GM19043 (cell line): ENCODE measurements around the gene PCDHGA7.
"Not testable (repeated sequence)": the region's sequence is repeated elsewhere in the genome, so short reads cannot be mapped to it uniquely, and the experiment has no call there.

Experiments
- ATAC-seq: cut with Tn5 transposase; IDR thresholded peaks from one replicate; pipeline ENCODE4 v1.9.1; 2021; ENCODE audit warnings: low read depth; ENCODE audit not compliant: unreplicated experiment

PCDHGA7 gene

DNA sequence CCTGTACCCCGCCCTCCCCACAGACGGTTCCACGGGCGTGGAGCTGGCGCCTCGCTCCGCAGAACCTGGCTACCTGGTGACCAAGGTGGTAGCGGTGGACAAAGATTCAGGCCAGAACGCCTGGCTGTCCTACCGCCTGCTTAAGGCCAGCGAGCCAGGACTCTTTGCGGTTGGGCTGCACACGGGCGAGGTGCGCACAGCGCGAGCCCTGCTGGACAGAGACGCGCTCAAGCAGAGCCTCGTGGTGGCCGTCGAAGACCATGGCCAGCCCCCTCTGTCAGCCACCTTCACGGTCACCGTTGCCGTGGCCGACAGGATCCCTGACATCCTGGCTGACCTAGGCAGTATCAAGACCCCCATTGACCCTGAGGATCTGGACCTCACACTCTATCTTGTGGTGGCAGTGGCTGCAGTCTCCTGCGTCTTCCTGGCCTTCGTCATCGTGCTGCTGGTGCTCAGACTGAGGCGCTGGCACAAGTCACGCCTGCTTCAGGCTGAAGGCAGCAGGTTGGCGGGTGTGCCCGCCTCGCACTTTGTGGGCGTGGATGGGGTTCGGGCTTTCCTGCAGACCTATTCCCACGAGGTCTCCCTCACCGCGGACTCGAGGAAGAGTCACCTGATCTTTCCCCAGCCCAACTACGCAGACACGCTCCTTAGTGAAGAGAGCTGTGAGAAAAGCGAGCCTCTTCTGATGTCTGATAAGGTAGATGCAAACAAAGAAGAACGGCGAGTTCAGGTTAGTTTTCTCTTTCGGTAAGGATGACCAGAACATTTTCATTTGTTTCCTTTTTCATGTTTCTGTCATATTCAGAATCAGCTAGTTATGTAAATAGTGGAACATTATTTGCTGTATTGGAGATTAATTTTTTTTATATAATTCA lies 16.3 kb upstream of the PCDHGA7 start:
- no peak for ATAC-seq

DNA sequence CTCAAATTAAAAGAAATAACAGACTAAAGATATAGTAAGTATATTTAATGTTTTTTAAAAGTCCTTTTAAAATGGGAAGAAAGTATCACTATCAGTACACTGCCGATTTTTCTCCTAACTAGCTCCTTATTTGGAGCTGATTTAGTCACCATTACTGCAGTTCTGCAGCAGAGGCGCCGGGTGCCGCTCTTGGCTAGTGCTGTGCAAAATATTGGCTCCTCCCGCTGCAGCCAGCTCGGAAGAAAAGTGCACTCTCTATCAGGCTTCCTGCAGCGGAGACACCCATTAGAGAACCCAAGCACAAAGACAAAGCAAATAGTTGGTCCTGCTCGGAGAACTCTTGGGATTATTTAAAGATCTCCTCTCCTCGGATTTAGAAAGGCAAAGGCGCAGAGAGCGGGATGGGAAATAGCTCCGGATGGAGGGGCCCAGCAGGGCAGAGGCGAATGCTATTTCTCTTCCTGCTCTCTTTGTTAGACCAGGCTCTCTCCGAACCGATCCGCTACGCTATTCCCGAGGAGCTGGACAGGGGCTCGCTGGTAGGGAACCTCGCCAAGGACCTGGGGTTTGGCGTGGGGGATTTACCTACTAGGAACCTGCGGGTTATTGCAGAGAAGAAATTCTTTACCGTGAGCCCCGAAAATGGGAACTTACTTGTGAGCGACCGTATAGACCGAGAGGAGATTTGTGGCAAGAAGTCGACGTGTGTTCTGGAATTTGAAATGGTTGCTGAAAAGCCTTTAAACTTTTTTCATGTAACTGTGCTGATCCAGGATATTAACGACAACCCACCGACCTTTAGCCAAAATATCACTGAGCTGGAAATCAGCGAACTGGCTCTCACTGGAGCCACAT lies 12.3 kb upstream of the PCDHGA7 start, which contains the start of gene PCDHGB3:
PCDHGB3 (plus strand) TSS at position 249 of the 855 bp plus-strand sequence; CDS start at position 402, 153 bp downstream.
- ATAC-seq, result peak; percentile 74

DNA sequence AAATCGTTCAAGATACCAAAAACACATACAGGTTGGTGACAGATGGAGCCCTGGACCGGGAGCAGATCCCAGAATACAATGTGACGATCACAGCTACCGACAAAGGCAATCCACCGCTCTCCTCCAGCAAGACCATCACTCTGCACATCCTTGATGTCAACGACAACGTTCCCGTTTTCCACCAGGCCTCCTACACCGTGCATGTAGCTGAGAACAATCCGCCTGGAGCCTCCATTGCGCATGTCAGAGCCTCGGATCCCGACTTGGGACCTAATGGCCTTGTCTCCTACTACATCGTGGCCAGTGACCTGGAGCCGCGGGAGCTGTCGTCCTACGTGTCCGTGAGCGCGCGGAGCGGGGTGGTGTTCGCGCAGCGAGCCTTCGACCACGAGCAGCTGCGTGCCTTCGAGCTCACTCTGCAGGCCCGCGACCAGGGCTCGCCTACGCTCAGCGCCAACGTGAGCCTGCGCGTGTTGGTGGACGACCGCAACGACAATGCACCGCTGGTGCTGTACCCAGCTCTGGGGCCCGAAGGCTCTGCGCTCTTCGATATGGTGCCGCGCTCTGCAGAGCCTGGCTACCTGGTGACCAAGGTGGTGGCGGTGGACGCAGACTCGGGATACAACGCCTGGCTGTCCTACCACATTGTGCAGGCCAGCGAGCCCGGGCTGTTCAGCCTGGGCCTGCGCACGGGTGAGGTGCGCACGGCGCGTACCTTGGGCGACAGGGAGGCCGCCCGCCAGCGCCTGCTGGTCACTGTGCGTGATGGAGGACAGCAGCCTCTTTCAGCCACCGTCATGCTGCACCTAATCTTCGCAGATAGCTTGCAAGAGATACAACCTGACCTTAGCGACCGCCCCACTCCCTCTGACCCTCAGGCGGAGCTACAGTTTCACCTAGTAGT lies 10.7 kb upstream of the PCDHGA7 start:
- ATAC-seq, result no peak

DNA sequence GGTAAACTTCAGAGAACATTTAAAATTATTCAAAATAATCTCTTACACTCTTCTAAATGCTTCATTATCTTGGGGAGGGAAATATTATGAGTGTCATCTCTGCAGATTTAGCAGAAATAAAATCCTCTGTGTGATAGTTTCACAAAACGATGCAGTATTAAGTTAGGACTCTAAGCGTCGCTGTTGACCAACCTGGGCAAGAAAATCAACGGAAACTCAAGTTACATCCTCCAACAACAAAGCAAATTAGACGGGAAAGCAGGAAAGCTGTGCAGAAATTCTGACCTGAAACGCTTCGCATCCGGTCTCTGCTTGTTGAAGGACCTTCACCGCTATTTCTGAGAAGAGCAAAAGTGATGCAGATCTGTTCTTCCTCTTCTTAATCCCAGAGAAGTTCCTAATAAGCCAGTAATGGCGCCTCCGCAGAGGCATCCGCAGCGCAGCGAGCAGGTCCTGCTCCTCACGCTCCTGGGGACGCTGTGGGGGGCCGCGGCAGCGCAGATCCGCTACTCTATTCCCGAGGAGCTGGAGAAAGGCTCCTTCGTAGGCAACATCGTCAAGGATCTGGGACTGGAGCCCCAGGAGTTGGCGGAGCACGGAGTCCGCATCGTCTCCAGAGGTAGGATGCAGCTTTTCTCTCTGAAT lies 8.7 kb upstream of the PCDHGA7 start, which contains the start of gene PCDHGA6:
PCDHGA6 (plus strand) TSS at position 219 of the 645 bp plus-strand sequence; CDS start at position 412, 193 bp downstream.
- ATAC-seq, result no peak

DNA sequence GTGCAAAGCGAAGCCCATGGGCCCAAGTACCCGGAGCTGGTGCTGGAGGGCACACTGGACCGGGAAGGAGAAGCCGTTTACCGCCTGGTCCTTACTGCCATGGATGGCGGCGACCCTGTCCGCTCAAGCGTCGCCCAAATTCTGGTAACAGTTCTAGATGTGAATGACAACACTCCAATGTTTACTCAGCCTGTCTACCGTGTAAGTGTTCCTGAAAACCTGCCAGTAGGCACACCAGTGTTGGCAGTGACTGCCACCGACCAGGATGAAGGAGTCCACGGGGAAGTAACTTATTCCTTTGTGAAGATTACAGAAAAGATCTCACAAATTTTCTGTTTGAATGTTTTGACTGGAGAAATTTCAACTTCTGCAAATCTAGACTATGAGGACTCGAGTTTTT lies 7.9 kb upstream of the PCDHGA7 start:
- no peak for ATAC-seq

DNA sequence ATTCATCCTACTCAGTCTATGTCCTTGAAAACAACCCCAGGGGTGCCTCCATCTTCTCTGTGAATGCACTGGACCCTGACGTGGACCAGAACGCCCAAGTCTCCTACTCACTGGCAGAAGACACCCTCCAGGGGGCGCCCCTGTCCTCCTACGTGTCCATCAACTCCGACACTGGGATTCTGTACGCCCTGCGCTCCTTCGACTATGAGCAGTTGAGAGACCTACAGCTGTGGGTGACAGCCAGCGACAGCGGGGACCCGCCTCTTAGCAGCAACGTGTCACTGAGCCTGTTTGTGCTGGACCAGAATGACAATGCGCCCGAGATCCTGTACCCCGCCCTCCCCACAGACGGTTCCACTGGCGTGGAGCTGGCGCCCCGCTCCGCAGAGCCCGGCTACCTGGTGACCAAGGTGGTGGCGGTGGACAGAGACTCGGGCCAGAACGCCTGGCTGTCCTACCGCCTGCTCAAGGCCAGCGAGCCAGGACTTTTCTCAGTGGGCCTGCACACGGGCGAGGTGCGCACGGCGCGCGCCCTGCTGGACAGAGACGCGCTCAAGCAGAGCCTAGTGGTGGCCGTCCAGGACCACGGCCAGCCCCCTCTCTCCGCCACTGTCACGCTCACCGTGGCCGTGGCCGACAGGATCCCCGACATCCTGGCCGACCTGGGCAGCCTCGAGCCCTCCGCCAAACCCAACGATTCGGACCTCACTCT lies 6.9 kb upstream of the PCDHGA7 start:
- not testable (repeated sequence) for ATAC-seq

DNA sequence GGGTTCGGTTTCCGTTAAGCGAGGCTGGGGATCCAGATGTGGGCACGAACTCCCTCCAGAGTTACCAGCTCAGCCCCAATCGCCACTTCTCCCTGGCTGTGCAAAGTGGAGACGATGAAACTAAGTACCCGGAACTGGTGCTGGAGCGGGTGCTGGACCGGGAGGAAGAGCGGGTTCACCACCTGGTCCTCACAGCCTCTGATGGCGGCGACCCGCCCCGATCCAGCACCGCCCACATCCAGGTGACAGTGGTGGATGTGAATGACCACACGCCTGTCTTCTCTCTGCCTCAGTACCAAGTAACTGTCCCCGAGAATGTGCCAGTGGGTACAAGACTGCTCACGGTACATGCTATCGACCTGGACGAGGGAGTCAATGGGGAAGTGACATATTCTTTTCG lies 803 bp downstream of the PCDHGA7 start:
- no peak for ATAC-seq

DNA sequence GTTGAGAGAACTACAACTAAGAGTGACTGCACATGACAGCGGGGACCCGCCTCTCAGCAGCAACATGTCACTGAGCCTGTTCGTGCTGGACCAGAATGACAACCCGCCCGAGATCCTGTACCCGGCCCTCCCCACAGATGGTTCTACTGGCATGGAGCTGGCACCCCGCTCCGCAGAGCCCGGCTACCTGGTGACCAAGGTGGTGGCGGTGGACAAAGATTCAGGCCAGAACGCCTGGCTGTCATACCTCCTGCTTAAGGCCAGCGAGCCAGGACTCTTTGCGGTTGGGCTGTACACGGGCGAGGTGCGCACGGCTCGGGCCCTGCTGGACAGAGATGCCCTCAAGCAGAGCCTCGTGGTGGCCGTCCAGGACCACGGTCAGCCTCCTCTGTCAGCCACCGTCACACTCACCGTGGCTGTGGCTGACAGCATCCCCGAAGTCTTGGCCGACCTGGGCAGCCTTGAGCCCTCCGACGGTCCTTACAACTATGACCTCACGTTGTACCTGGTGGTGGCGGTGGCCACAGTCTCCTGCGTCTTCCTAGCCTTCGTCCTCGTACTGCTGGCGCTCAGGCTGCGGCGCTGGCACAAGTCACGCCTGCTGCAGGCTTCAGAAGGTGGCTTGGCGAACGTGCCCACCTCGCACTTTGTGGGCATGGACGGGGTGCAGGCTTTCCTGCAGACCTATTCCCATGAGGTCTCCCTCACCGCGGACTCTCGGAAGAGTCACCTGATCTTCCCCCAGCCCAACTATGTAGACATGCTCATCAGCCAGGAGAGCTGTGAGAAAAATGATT lies 2.1 kb downstream of the PCDHGA7 start:
- no peak for ATAC-seq

DNA sequence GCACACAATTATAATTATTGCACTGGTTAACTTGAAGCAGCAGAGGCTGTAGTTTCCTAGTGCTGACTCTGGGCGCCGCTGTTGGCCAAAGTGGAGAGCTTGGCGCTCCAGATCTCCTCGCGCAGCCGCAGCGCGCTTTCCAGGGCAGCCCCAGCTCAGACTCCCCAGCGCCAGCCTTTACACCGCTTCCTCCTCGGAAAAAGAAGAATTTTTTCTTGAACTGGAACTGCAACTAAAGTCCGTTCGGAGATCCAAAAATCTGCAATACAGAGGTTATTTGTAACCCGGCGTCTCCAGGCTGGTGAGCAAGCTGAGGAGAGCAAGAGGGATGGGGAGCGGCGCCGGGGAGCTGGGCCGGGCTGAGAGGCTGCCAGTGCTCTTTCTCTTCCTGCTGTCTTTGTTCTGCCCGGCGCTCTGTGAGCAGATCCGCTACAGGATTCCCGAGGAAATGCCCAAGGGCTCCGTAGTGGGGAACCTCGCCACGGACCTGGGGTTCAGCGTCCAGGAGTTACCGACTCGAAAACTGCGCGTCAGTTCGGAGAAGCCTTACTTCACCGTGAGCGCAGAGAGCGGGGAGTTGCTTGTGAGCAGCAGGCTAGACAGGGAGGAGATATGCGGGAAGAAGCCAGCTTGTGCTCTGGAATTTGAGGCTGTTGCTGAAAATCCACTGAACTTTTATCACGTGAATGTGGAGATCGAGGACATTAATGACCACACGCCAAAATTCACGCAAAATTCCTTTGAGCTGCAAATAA lies 5.2 kb downstream of the PCDHGA7 start, which contains the start of gene PCDHGB4:
PCDHGB4 (plus strand) TSS at position 142 of the 755 bp plus-strand sequence; CDS start at position 329, 187 bp downstream.
- not testable (repeated sequence) for ATAC-seq

DNA sequence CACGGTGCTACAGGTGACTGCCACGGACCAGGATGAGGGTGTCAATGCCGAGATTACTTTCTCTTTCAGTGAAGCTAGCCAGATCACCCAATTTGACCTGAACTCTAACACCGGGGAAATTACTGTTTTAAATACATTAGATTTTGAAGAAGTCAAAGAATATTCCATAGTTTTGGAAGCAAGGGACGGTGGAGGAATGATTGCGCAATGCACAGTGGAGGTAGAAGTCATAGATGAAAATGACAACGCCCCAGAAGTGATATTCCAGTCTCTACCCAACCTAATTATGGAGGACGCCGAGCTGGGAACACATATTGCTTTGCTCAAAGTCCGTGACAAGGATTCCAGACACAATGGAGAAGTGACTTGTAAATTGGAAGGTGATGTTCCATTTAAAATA lies 6.1 kb downstream of the PCDHGA7 start:
- ATAC-seq, result no peak

DNA sequence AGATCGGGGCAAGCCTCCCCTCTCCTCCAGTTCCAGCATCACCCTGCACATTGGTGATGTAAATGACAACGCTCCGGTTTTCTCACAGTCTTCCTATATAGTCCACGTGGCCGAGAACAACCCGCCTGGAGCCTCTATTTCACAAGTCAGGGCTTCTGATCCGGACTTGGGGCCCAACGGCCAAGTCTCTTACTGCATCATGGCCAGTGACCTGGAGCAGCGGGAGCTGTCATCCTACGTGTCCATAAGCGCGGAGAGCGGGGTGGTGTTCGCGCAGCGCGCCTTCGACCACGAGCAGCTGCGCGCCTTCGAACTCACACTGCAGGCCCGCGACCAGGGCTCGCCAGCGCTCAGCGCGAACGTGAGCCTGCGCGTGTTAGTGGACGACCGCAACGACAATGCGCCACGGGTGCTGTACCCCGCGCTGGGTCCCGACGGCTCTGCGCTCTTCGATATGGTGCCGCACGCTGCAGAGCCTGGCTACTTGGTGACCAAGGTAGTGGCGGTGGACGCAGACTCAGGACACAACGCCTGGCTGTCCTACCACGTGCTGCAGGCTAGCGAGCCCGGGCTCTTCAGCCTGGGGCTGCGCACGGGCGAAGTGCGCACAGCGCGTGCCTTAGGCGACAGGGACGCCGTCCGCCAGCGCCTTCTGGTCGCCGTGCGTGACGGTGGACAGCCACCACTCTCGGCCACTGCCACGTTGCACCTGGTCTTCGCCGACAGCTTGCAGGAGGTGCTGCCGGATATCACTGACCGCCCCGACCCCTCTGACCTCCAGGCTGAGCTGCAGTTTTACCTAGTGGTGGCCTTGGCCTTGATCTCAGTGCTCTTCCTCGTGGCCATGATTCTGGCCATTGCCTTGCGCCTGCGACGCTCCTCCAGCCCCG lies 6.9 kb downstream of the PCDHGA7 start:
- no peak for ATAC-seq

DNA sequence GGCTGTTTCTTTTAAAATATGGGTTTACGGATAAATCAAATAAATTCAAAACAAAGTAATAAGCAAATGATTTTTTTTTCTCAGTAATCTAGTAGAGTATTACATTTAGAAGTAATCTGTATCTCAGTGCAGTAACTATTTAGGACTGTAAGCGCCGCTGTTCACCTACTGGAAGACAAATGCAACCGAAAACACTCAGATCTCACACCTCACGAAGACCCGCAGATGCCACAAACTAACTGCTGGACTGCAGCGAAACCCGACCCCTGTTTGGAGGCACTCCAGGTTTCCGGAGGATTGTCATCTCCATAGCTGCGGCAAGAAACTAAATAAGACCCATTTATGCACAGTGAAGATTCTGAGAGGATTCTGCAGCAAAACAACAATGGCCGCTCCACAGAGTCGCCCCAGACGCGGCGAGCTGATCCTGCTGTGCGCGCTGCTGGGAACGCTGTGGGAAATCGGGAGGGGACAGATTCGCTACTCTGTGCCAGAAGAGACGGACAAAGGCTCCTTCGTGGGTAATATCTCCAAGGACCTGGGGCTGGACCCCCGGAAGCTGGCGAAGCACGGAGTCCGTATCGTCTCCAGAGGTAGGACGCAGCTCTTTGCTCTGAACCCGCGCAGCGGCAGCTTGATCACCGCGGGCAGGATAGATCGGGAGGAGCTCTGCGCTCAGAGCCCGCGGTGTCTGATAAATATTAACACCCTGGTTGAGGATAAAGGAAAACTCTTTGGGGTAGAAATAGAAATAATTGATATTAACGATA lies 10.1 kb downstream of the PCDHGA7 start, which contains the start of gene PCDHGA8:
PCDHGA8 (plus strand) TSS at position 205 of the 770 bp plus-strand sequence; CDS start at position 386, 181 bp downstream.
- no peak for ATAC-seq

DNA sequence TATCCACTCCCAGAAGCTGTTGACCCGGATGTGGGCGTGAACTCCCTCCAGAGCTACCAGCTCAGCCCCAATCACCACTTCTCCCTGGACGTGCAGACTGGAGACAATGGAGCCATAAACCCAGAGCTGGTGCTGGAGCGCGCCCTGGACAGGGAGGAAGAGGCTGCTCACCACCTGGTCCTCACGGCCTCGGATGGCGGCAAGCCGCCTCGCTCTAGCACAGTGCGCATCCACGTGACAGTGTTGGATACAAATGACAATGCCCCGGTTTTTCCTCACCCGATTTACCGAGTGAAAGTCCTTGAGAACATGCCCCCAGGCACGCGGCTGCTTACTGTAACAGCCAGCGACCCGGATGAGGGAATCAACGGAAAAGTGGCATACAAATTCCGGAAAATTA lies 10.7 kb downstream of the PCDHGA7 start:
- no peak for ATAC-seq

DNA sequence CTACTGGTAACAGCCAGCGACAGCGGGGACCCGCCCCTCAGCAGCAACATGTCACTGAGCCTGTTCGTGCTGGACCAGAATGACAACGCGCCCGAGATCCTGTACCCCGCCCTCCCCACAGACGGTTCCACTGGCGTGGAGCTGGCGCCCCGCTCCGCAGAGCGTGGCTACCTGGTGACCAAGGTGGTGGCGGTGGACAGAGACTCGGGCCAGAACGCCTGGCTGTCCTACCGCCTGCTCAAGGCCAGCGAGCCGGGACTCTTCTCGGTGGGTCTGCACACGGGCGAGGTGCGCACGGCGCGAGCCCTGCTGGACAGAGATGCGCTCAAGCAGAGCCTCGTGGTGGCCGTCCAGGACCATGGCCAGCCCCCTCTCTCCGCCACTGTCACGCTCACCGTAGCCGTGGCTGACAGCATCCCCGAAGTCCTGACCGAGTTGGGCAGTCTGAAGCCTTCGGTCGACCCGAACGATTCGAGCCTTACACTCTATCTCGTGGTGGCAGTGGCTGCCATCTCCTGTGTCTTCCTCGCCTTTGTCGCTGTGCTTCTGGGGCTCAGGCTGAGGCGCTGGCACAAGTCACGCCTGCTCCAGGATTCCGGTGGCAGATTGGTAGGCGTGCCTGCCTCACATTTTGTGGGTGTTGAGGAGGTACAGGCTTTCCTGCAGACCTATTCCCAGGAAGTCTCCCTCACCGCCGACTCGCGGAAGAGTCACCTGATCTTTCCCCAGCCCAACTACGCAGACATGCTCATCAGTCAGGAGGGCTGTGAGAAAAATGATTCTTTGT lies 12.1 kb downstream of the PCDHGA7 start:
- ATAC-seq, result not testable (repeated sequence)
